GM18951 (cell line): Measurements from ENCODE around the gene KLF13.

ENCODE experiments used
- POLR2A ChIP-seq: IDR thresholded peaks from 4 replicates; pipeline ENCODE4 v1.6.1; 2011; ENCODE audit warnings: mild to moderate bottlenecking; ENCODE audit not compliant: insufficient read length, insufficient read depth; ENCODE audit errors: extremely low read depth
- in situ Hi-C: fragments of 300-500 bp; cut with MboI; formaldehyde crosslinking; loops from one replicate; pipeline ENCODE4 v1.12.0; 2022; ENCODE audit warnings: low sequenced_read_pairs, mixed read lengths, inconsistent platforms; ENCODE audit not compliant: unreplicated experiment

KLF13 gene

GRCh38 chr15:31332681-31333071 is 6.0 kb downstream of the KLF13 start:
- in situ Hi-C loops: no loop called here
- TF ChIP-seq POLR2A: no peak

- in situ Hi-C loops: no loop called here
- no peak for TF ChIP-seq POLR2A
Measured at GRCh38 chr15:31333119-31333518, 6.5 kb downstream of the KLF13 start.

- in situ Hi-C loops: no loop called here
- TF ChIP-seq POLR2A: no peak
Measured at GRCh38 chr15:31333820-31334219, 7.2 kb downstream of the KLF13 start.

GRCh38 chr15:31335989-31336592 is 9.5 kb downstream of the KLF13 start:
- no peak for TF ChIP-seq POLR2A
- in situ Hi-C loops: no loop called here

GRCh38 chr15:31336593-31337295 is 10.1 kb downstream of the KLF13 start:
- TF ChIP-seq POLR2A: no peak
- in situ Hi-C loops: no loop called here

- no peak for TF ChIP-seq POLR2A
- in situ Hi-C loops: no loop called here
Measured at GRCh38 chr15:31337352-31338031, 10.9 kb downstream of the KLF13 start.

GRCh38 chr15:31338318-31338878 is 11.8 kb downstream of the KLF13 start:
- TF ChIP-seq POLR2A: peak; percentile 39

GRCh38 chr15:31338879-31339557 is 12.4 kb downstream of the KLF13 start:
- in situ Hi-C loops: no loop called here
- TF ChIP-seq POLR2A: peak; percentile 18

More at GRCh38 chr15:31338318-31338878, 11.8 kb downstream of the KLF13 start:
- in situ Hi-C loops: no loop called here

- in situ Hi-C loops: no loop called here
- TF ChIP-seq POLR2A: no peak
Measured at GRCh38 chr15:31339558-31339895, 12.9 kb downstream of the KLF13 start.

- in situ Hi-C loops: no loop called here
- TF ChIP-seq POLR2A: no peak
Measured at GRCh38 chr15:31340047-31340446, 13.4 kb downstream of the KLF13 start.

GRCh38 chr15:31340592-31340991 is 14.0 kb downstream of the KLF13 start:
- in situ Hi-C loops: no loop called here
- no peak for TF ChIP-seq POLR2A

- no peak for TF ChIP-seq POLR2A
- in situ Hi-C loops: no loop called here
Measured at GRCh38 chr15:31341071-31341470, 14.4 kb downstream of the KLF13 start.
